ENCODE data around the gene FLRT1. TPM values are rescaled to one million over a fixed set of nuclear protein-coding genes. Genes with fewer than 3 reads are reported as not detected.

Gene FLRT1
- total RNA-seq, 1 donor from 2014 or later = 0.54 TPM

GRCh38 chr11:64062185-64063039 lies 26.7 kb downstream of the FLRT1 start:
- H3K36me3 Mint-ChIP-seq (ENCODE audit: unreplicated experiment) = no peaks in the 10 kb centered on the region
- DNase-seq (ENCODE audit: extremely low spot score, unreplicated experiment) = no peak
- TF ChIP-seq CTCF (IDR thresholded peaks at IDR 0.05) = no peak
- H3K27ac Mint-ChIP-seq (ENCODE audit: unreplicated experiment) = no peak overlapping the region
- H3K4me3 Mint-ChIP-seq (ENCODE audit: unreplicated experiment) = no peak overlapping the region
- H3K27me3 Mint-ChIP-seq (ENCODE audit: unreplicated experiment) = no peaks in the 10 kb centered on the region
- H3K4me1 Mint-ChIP-seq (ENCODE audit: unreplicated experiment) = peaks cover 5% of the 10 kb centered on the region
- no peaks in the 10 kb centered on the region for H3K9me3 Mint-ChIP-seq (ENCODE audit: unreplicated experiment)

- H3K4me1 Mint-ChIP-seq (ENCODE audit: unreplicated experiment) = peaks cover 5% of the 10 kb centered on the region
- no peaks in the 10 kb centered on the region for H3K9me3 Mint-ChIP-seq (ENCODE audit: unreplicated experiment)
- no peak for TF ChIP-seq CTCF (IDR thresholded peaks at IDR 0.05)
- H3K4me3 Mint-ChIP-seq (ENCODE audit: unreplicated experiment) = no peak overlapping the region
- H3K27me3 Mint-ChIP-seq (ENCODE audit: unreplicated experiment) = no peaks in the 10 kb centered on the region
- no peak overlapping the region for H3K27ac Mint-ChIP-seq (ENCODE audit: unreplicated experiment)
- no peaks in the 10 kb centered on the region for H3K36me3 Mint-ChIP-seq (ENCODE audit: unreplicated experiment)
- no peak for DNase-seq (ENCODE audit: extremely low spot score, unreplicated experiment)
Observed at GRCh38 chr11:64063777-64064176, 28.0 kb downstream of the FLRT1 start.

GRCh38 chr11:64064374-64065140 lies 28.8 kb downstream of the FLRT1 start:
- Mint-ChIP-seq H3K4me1 (ENCODE audit: unreplicated experiment) (peaks cover 5% of the 10 kb centered on the region), H3K27me3 (ENCODE audit: unreplicated experiment) (no peaks in the 10 kb centered on the region), H3K27ac (ENCODE audit: unreplicated experiment) (no peak overlapping the region), H3K36me3 (ENCODE audit: unreplicated experiment) (no peaks in the 10 kb centered on the region), H3K4me3 (ENCODE audit: unreplicated experiment) (no peak overlapping the region), H3K9me3 (ENCODE audit: unreplicated experiment) (no peaks in the 10 kb centered on the region)
- no peak for DNase-seq (ENCODE audit: extremely low spot score, unreplicated experiment)
- no peak for TF ChIP-seq CTCF (IDR thresholded peaks at IDR 0.05)

DNA sequence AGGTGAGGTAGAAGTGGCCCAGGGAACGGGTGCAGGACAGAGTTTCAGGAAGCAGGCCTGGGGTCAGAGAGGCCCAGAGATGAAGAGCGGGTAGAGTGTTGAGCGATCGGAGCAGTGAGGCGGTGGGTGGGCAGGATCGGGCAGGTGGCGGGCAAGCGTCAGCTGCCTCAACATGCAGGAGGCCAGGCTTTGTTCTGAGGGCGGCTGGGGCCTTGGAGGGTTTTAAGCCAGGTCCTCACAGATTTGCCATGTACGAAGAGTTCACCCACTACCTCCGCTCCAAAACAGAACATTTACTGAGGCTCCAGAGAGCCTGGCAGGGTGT lies 29.4 kb downstream of the FLRT1 start:
- Mint-ChIP-seq H3K4me3 (ENCODE audit: unreplicated experiment) (no peak overlapping the region), H3K4me1 (ENCODE audit: unreplicated experiment) (peaks cover 5% of the 10 kb centered on the region), H3K36me3 (ENCODE audit: unreplicated experiment) (no peaks in the 10 kb centered on the region), H3K9me3 (ENCODE audit: unreplicated experiment) (no peaks in the 10 kb centered on the region), H3K27me3 (ENCODE audit: unreplicated experiment) (no peaks in the 10 kb centered on the region), H3K27ac (ENCODE audit: unreplicated experiment) (no peak overlapping the region)
- no peak for TF ChIP-seq CTCF (IDR thresholded peaks at IDR 0.05)
- no peak for DNase-seq (ENCODE audit: extremely low spot score, unreplicated experiment)

- Mint-ChIP-seq H3K9me3 (ENCODE audit: unreplicated experiment) (no peaks in the 10 kb centered on the region), H3K4me1 (ENCODE audit: unreplicated experiment) (peaks cover 2% of the 10 kb centered on the region), H3K4me3 (ENCODE audit: unreplicated experiment) (no peak overlapping the region), H3K36me3 (ENCODE audit: unreplicated experiment) (no peaks in the 10 kb centered on the region), H3K27me3 (ENCODE audit: unreplicated experiment) (no peaks in the 10 kb centered on the region), H3K27ac (ENCODE audit: unreplicated experiment) (no peak overlapping the region)
- no peak for DNase-seq (ENCODE audit: extremely low spot score, unreplicated experiment)
- no peak for TF ChIP-seq CTCF (IDR thresholded peaks at IDR 0.05)
Observed at GRCh38 chr11:64065712-64066111, 30.0 kb downstream of the FLRT1 start.

Measured in osteocyte (in vitro differentiated cells).